ENCODE data around the gene TAF8. TPM values are rescaled to one million over a fixed set of nuclear protein-coding genes. Genes with fewer than 3 reads are reported as not detected.

The TAF8 gene
- total RNA-seq, 1 donor from 2014 or later, result 42.6 TPM

DNA sequence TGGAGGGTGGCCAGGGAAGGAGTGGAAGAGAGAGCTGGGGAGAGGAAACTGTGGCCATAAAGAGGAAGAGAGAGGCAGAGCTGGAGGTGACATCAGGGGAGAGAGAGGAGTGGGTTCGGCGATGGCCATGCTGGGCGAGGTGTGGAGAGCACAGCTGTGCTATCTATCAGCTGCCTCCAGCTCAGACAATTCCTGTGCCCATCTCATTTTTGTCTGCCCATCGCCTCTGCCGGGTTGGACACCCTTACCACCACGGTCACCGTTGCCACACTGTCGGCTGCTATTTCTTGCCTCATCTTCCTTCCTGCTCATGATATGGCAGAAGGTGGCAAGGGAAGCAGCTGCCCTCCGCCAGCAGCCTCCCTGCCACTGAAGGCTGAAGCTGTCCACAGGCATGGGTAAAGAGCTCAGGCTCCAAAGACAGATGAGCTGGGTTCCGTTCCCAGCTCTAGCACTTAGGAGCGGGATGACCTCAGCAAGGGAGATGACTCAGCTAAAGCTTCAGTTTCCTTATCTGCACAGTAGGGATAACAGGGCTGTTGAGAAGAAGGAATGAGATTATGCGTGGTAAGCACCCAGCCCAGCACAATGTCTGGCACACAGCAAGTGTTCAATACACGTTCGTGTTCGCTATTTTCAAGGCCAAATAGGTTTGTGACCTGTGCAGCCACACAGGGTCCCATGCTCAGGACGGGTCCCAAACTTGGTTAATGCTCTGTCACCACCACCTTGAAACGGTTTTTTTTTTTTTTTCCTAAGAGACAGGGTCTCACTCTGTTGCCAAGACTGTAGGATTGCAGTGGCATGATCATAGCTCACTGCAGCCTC lies 21.9 kb upstream of the TAF8 start:
- intact Hi-C loops (cut with micrococcal nuclease), result no loop called here

DNA sequence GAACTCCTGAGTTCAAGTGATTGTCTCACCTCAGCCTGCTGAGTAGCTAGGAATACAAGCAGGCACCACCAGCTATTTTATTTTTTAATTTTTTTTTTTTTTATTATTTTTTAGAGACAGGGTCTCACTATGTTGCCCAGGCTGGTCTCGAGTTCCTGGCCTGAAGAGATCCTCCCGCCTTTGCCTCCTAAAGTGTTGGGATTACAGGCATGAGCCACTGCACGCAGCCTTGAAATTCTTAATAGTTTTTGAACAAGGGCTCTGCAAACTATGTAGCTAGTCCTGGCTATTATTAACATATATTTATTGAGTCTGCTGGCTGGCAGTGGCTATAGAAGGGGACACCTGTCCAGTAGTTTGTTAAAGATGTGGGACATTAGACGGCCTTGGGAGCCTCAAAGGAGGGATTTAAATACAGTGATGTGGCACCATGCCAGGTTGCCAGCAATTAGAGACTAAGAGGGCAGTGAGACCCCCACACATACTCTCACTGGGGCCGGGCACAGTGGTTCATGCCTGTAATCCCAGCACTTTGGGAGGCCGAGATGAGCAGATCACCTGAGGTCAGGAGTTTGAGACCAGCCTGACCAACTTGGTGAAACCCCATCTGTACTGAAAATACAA lies 21.1 kb upstream of the TAF8 start:
- intact Hi-C loops (cut with micrococcal nuclease), result no loop called here

DNA sequence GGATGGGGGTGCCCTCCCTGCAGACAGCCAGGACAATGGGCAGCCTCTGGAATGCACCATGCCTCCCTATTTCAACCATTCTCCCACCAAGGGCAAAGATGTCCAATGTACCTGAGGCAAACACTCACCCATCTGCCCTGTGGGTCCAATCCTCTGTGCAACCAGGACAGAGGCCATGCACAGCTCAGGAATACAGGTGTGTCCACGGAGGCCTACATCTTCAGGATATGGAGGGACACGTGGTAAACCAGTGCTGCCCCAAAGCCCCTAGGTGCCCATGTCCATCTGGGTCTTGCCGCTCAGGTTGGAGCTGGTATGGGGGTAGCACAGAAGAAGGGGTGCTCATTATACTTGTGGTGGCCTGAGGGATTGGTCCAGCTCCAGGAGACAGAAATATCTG lies 20.4 kb upstream of the TAF8 start:
- intact Hi-C loops (cut with micrococcal nuclease), result no loop called here

DNA sequence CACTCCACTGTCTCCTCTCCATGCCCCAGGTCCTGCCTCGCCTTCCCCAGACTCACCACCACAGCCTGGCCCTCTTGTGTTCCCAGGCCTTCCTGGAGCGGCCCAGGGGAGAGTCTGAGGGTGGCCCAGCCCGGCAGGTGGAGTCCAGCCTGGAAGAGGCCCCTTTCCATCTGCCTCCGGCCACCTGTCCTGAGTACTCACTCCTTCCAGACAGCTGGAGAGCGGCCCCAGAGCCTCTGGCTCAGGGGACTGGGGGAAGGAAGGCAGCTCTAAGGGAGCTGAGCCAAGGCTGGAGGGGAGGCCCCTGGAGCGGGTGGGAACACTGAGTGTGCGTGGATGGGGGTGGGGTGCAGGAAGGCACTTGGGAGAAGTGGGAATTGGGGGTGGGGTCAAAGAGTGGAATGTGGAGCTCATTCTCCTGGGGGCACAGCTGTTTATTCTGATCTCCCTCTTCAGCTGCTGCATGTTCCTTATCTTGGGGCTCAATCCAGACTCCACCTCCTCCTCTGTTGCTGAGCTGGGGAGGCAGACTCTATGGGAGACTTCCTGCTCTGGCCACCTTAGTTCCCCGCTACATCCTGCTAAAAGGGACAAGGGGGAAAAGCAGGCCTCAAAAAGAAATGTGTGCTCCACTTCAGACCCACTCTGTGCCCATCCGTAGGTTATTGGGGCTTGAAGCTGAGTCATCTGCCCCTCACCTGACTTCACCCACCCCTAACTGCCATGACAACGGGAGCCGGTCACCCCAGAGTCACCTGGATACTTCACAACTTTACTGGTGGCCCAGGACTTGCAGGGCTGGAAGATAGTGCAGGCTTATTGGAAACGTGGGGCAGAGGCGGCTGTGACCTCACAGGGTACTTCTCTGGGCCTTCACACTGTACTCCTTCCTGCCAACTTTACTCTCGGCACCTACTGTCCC lies 19.5 kb upstream of the TAF8 start:
- intact Hi-C loops (cut with micrococcal nuclease), result no loop called here

DNA sequence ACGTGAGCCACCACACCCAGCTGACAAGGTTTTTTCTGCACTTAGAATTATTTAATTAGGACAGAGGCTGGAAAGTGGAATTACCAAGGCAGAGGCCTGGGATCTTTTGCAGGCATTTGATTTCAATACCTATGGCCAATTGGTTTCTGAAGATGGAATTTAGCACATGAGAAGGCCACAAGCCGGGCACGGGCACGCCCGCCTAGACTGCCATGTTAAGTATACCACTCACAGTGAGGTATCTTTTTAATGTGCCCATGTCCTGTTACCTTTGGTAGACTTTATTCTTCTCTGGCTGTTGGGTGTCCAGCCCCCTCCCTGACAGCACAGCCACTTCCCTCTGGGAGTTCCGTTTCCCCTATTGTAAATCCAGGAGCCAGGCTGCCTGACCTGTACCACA lies 18.0 kb upstream of the TAF8 start:
- intact Hi-C loops (cut with micrococcal nuclease), result no loop called here

DNA sequence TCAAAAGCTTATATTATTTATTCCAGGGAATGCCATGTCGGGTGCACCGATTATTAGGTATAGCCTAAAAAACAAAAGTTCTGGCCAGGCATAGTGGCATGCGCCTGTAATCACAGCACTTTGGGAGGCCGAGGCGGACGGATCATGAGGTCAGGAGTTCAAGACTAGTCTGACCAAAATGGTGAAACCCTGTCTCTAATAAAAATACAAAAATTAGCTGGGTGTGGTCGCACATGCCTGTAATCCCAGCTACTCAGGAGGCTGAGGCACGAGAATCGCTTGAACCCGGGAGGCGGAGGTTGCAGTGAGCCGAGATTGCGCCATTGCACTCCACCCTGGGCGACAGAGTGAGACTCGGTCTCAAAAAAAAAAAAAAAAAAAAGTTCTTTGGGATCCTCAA lies 12.7 kb upstream of the TAF8 start:
- intact Hi-C loops (cut with micrococcal nuclease), result loop anchor here (2.0 kb wide), 1 partner anchor 15 kb away; no protein-coding TSS in a partner anchor

DNA sequence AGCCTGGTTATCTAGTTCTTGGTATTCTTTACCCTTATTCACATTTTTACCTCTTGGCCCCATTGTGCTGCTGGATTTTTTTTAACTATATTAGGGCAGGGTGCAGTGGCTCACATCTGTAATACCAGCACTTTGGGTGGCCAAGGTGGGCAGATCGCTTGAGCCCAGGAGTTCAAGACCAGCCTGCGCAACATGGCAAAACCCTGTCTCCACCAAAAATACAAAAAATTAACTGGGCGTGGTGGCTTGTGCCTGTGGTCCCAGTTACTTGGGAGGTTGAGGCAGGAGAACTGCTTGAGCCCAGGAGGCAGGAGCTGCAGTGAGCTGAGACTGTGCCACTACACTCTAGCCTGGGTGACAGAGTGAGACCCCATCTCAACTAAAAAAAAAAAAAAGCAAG lies 12.2 kb upstream of the TAF8 start:
- intact Hi-C loops (cut with micrococcal nuclease), result loop anchor here (2.0 kb wide), 1 partner anchor 15 kb away; no protein-coding TSS in a partner anchor

DNA sequence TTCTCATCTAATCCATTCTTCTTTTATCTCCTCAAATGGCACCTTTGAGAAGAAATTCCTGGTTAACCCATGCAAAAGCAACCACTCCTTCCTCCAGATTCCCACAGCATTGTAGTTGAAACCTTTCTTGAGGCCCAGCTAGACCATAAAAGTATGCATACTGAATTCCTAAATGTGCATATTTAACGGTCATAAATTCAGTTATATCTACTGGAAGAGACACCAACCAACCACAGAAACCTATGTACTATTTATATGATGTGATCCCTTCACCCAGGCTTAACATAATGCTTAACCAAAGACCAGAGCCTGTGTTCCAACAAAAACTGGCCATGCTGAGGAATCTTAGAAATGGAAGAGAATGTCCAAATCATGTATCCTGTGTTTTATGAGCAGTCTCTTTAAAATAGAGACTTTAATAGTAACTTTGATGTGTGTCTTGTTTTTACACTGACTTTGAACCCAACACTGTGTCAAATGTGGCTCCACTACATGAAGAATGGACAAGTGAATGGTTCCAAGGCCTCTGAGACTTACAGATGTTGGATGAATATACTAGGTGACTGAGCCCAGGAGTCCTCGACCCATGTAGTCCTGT lies 11.4 kb upstream of the TAF8 start:
- intact Hi-C loops (cut with micrococcal nuclease), result loop anchor here (1.0 to 2.0 kb wide), 4 partner anchors 16 to 144 kb away; partner anchors contain the start of gene USP49

DNA sequence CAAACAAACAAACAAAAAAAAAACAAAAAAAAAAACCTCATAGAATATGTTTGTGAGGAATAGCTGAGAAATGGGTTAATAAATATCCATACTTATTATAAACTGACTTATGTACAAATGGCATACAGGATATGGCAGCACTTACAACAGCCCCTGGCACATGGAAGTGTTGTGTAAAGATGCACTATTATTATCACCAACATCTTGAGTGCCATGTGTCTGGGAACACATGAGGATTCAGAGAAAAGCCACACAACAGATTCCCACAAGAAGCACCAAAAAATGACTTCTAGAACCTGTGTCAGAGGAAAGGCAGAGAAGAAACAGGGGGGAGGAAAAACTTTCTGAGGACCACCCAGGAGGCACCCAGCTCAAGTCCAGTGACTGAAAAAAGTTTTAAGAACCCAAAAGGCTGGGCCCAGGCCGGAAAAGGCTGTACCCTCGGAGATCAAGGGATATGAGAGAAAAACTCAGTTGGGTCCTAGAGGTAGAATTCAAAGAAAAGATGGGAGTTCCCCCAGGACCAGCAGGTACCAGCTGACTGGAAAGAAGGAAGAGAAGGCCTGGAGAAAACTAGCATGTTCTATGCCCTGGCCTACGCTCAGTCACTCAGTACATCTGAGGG lies 9.4 kb upstream of the TAF8 start:
- intact Hi-C loops (cut with micrococcal nuclease), result no loop called here

DNA sequence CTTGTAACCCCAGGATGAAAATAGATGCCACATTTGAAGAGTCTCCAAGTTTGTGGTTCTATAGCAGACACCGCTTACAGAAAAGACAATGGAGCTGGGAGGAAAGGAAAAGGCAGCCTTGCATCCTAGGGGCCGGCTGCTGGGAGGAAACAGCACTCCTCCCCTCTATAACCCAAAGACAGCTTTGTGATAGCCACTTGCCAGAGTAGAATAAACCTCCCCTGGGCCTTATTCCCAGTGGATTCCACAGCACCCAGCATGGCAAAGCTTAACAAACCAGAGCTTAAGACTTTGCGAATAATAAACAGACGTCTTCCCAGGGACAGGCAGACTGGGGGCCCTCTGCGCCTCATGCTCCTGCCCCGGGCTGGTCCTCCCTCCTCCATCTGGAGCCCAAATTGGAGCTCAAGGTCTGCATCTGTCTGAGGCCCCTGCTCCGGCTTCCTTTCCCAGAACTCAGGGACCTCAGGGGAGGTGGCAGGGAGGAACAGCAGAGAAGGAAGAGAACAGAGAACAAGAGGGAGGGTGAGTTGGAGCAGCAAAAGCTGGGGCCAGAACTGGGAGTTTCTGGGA lies 8.8 kb upstream of the TAF8 start:
- intact Hi-C loops (cut with micrococcal nuclease), result no loop called here

DNA sequence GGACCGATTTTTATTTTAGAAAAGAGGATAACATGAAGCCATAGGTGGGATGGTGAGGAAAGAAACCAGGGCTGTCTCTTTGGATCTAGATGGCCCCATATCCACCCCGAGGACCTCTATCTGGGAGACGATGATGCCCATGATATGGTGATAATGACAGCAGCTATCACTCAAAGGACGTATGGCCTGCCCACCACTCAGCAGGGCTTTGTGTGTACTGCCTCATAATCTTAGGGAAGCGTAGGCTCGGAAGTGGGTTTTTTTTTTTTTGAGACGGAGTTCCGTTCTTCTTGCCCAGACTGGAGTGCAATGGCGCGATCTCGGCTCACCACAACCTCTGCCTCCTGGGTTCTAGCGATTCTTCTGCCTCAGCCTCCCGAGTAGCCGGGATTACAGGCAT lies 8.2 kb upstream of the TAF8 start:
- intact Hi-C loops (cut with micrococcal nuclease), result no loop called here

DNA sequence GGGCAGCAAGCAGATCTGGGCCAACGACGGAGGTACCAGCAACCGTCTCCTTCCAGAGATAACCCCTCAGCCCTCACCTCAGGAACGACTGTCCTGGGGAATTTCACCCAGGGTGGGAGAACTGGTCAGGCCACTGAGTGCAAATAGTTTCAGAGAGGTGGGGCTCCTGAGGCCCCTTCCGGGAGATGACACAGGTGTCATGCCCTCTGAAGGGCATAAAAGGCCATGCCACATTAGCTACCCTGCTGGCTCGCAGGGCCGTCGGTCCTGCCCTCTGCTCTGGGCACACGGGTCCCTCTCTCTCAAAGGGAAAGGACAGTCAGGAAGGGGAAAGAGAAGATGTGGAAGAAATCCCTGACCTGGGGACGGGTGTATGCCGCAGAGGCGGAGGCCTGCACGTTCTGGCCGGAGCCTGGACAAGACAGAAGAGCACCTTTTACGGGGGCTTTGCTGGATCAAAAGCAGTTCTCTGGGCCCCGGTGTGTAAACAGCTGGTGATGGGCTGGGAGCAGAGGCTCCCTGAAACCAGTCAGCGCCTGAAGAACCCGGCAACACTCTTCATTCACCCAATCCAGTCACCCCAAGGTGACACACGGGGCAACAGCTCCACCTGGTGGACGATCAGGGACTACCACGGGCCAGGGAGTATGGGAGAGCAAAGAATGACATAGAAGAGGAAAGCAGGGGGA lies 6.4 kb upstream of the TAF8 start:
- intact Hi-C loops (cut with micrococcal nuclease), result loop anchor here (1.0 to 2.0 kb wide), 10 partner anchors 61 to 309 kb away; partner anchors contain the start of genes BYSL, MED20, PRICKLE4 and TFEB

DNA sequence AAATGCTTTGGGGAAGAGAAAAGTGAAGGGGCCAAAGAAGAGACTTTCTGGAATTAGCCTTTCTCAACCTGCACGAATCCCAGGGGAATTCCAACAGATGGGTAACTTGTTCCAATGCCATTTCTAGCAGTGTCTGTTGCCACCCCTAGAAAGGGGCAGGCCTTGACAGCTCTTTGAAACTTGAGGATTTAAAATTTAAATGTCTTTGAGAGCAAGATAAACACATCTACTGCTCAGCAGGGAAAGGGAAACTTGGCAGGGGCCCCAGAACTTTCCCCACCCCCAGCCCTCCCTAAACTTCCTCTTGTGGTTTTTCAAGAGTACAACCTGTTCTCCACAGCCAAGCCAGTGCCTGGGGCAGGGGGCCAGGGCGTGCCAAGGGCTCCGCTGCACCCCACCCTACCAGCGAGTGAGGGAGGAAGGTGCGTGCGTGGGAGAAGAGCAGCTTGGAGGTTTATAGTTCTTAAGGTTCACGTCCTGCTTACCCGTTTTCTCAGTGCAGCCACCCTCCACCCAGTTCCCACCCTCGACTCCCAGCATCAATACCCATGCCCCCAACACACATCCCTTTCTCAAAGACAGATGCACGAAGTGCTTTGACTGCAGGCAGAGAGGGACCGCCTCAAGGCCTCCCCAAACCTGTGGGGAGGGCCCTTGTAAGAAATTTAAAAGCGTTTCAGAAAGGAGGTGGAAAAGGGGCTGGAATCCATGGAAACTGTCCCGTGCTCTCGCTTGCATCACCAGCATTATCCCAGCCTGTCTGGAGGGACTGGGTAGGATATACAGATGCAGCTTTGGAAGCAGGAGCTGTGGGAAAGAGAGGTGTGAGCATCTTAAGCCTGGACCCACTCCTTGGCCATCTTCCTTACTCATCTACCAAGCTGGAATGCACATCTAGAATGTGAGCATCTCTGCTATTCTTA lies 4.5 kb upstream of the TAF8 start:
- intact Hi-C loops (cut with micrococcal nuclease), result loop anchor here (2.0 kb wide), 3 partner anchors 59 to 311 kb away; partner anchors contain the start of gene TFEB

DNA sequence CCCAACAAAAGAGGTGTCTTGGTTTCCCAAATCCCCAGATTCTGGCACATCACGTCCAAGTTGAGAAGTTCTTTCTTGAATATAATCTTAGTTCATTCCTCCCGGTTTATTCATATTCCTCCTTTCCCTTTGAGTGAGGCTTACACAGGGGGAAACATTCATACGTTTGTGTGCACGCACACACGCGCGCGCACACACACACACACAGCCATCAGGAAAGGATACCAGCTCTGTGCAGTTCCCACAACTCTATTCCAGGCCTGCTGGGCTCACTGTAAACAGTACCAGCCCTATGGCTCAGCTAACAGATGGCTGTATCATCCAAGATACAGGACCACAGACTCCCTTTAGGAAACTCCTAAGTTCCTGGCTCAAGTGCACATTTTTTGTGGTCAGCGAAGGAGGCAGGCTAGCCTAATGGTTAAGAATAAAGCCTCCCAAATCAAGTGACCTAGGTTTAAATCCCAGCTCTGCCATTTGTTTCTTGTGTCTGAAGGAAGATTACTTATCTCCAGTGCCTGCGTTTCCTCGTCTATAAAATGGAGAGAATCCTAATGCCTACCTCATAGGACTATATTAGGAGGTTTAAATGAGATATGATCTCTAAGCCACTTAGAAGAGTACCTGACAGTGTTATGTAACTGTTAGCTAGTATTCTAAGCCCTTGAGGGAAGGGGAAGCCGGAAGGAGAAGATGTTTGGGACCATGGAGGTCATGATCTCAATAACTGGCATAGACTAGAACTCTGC lies 3.7 kb upstream of the TAF8 start:
- intact Hi-C loops (cut with micrococcal nuclease), result no loop called here

DNA sequence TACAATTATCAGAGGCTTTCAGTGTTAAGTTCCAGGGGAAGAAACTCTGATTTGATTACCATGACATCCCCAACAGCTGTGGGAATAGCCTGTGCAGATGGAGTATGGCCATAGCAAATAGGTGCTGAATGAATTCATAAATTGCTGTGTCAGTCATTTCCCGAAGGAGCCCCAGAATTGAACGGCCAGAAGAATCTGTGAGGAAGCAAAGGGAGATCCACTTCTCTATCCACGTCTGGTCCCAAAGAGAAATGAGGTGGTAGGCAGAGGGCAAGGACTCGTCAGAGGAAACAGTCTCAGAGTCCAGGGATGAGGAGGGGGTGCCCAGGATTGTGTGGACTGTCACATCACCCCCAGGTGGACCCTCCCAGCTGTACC lies 3.1 kb upstream of the TAF8 start:
- intact Hi-C loops (cut with micrococcal nuclease), result no loop called here

DNA sequence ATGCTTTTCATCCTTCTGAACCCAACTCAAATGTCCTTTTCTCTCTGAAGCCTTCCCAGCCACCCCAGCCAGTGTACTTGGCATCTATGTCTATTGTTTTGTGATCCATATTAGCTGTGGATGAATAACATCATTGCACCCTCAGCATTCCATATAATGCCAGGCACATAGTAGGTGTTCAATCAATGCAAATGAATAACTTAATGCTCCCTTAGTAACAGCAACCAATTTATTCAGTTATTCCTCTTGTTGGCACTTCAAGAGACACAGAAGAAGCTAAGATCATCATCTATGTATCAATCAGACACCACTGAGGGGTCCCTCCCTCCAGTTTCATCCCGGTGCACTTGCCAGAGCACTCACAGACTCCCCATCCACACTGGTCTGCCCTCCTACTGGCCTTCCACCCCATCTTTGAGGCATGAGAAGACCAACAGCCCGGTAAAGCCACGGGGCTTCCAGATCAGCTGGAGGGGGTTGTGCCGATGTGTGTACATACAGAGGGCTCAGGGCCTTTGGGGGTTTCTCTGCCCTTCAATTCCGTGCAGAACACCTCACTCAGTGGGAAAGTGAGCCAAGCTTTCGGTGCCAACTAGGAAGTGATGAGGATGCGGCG lies 2.4 kb upstream of the TAF8 start:
- intact Hi-C loops (cut with micrococcal nuclease), result loop anchor here (1.0 kb wide), 1 partner anchor 127 kb away; the partner anchor contains the start of genes BYSL and MED20

DNA sequence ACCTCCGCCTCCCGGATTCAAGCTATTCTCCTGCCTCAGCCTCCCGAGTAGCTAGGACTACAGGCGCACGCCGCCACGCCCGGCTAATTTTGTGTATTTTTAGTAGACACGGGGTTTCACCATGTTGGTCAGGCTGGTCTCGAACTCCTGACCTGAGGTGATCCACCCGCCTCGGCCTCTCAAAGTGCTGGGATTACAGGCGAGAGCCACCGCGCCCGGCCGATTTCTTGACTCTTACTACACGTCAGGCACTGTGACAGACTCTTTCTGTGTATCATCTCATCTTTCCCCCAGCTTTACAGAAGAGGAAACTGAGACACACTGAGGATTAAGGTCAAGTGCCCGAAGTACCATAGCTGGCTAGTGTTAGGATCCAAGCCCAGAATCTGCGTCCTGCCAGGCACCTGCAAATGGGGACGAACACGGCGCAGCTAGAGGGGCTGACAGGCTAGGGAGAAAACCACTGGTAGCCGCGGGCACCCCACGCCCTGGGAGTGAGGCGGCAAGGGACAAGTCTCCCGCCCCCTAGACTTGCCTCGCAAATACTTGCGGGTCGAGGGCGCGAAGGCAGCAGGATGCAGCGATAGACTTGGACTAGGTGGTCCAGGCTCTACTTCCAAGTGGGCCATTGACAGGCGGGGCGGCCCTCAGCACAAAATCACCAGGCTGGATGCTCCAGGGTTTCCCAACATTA lies 1.1 kb upstream of the TAF8 start:
- intact Hi-C loops (cut with micrococcal nuclease), result no loop called here

Data from T-helper 2 cell treated with Interferon-gamma antibody and Interleukin-4, amounts not matched to agents 100 ng/mL and 5 ng/mL, for 36 hours (primary cell).